ENCODE measurements around the gene FCRL5. TPM values are rescaled to one million over a fixed set of nuclear protein-coding genes. Genes with fewer than 3 reads are reported as not detected.

Gene FCRL5
- total and polyA plus RNA-seq, 7 donors = 0.01 to 0.46 (median 0.07) TPM; not detected in 2

DNA sequence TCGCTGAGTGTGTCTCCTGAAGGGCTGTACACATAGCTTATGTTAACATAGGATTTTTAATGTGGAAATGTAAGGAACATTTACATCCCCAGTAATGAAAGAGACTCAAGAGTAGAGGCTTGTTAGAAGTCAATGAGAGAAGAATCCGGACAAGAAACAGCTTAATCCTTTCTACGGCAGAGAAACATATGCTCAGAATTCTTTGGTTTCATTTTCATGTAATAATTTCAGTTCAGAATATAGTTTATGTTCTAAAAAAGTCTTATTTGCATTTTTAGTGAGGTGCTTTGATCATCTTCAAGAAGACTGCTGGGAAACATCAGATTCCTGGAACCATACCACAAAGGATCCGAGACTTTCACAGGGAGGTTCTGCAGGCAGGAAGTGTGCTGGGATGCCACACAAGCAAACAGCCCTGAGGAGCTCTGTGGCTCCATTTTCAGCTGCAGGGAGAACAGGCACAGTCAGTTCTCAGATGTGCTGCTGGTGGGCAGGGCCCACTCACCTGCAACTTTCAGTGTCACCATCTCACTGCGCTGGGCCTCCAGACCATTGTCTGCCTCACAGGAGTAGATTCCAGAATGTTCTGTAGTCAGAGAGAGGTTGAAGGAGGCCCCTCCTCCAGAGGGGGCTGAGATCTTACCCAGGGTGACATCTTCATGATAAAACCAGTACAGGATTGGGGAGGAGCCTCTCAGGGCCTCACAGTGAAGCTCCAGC lies 28.4 kb downstream of the FCRL5 start:
- TF ChIP-seq, protein P1, sequence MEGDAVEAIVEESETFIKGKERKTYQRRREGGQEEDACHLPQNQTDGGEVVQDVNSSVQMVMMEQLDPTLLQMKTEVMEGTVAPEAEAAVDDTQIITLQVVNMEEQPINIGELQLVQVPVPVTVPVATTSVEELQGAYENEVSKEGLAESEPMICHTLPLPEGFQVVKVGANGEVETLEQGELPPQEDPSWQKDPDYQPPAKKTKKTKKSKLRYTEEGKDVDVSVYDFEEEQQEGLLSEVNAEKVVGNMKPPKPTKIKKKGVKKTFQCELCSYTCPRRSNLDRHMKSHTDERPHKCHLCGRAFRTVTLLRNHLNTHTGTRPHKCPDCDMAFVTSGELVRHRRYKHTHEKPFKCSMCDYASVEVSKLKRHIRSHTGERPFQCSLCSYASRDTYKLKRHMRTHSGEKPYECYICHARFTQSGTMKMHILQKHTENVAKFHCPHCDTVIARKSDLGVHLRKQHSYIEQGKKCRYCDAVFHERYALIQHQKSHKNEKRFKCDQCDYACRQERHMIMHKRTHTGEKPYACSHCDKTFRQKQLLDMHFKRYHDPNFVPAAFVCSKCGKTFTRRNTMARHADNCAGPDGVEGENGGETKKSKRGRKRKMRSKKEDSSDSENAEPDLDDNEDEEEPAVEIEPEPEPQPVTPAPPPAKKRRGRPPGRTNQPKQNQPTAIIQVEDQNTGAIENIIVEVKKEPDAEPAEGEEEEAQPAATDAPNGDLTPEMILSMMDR (IDR thresholded peaks at IDR 0.05) = no peak
- H3K36me3 ChIP-seq (ENCODE audit: insufficient read depth in 1 of 2, low read depth in 1 of 2) = no peaks in the 10 kb centered on the region
- intact Hi-C loops (cut with DNase I) = loop anchor here in 1 of 2 donors (1.0 kb wide), 1 partner anchor 28 kb away; the partner anchor contains the start of gene FCRL5
- no peak for DNase-seq
- H3K27me3 ChIP-seq (ENCODE audit: insufficient read depth in 3 of 3, low read length in 2 of 3) = peaks cover 0 to 3% (median 0%) of the 10 kb centered on the region in 3 donors
- no peaks in the 10 kb centered on the region for H3K9me3 ChIP-seq
- no peak for ATAC-seq
- no peaks in the 10 kb centered on the region for H3K4me1 ChIP-seq
- 80 to 87% (median 81%) methylated on average over 5 of the region's 5 CpGs for whole genome bisulfite sequencing, 3 donors
- no peak overlapping the region for H3K27ac ChIP-seq
- no peak overlapping the region for H3K4me3 ChIP-seq

DNA sequence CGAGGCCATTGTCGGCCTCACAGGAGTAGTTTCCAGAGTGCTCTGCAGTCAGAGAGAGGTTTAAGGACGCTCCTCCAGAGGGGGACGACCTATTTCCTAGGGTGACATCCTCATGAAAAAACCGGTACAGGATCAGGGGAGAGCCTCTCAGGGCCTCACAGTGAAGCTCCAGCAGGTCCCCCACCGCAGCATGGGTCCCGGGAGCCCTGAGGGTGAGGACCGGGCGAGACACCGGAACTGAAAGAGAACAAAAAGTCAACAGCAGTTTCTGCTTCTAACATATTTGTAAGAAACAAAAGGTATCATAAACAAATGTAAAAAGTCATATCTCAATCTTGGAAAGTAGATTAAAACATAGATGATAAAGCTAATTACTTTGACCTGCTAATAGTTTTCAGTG lies 31.3 kb downstream of the FCRL5 start:
- WGBS, 3 donors = 81 to 84% (median 83%) methylated on average over 10 of the region's 10 CpGs
- H3K27me3 ChIP-seq (ENCODE audit: insufficient read depth in 3 of 3, low read length in 2 of 3) = peaks cover 0 to 3% (median 0%) of the 10 kb centered on the region in 3 donors
- TF ChIP-seq, protein P1 (IDR thresholded peaks at IDR 0.05) = no peak

DNA sequence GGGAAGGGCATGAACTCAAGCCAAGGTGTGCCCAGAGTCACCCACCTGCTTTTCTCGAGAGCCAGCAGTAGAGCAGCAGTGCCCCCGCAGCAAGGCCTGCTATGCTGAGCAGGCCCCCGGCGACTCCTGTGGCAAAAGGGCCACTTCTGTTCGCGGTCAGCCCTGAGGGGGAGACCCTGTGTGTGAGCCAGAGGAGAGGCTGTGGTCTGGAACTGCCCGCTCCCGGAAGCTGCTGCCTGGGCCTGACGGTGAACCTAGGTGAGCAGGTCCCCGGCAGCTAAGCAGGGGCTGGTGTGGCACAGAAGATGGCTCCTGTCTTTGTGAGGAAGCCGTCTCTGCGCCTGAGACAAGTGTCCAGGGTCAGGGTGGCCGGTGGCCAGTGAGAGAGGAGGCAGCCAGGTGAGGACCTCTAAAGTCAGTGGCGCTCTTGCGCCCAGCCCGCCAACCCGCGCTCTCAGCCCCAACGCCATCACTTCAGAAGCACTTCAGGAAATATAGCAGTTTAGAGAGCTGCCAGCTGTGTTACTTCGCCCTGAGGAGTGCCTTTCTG lies 31.9 kb downstream of the FCRL5 start:
- H3K9me3 ChIP-seq = no peaks in the 10 kb centered on the region
- no peak for DNase-seq
- no peak overlapping the region for H3K27ac ChIP-seq
- H3K36me3 ChIP-seq (ENCODE audit: insufficient read depth in 1 of 2, low read depth in 1 of 2) = no peaks in the 10 kb centered on the region
- ATAC-seq = no peak
- H3K4me1 ChIP-seq = no peaks in the 10 kb centered on the region
- WGBS, 3 donors = 89 to 94% (median 93%) methylated on average over 16 to 20 of the region's 20 CpGs
- TF ChIP-seq, protein P1 (IDR thresholded peaks at IDR 0.05) = no peak
- peaks cover 0 to 3% (median 0%) of the 10 kb centered on the region in 3 donors for H3K27me3 ChIP-seq (ENCODE audit: insufficient read depth in 3 of 3, low read length in 2 of 3)
- intact Hi-C loops (cut with DNase I) = no loop called here
- H3K4me3 ChIP-seq = no peak overlapping the region

More for the DNA sequence above, 31.3 kb downstream of the FCRL5 start:
- H3K9me3 ChIP-seq = no peaks in the 10 kb centered on the region
- intact Hi-C loops (cut with DNase I) = no loop called here
- no peak overlapping the region for H3K27ac ChIP-seq
- H3K36me3 ChIP-seq (ENCODE audit: insufficient read depth in 1 of 2, low read depth in 1 of 2) = no peaks in the 10 kb centered on the region
- ATAC-seq = no peak
- no peak overlapping the region for H3K4me3 ChIP-seq
- H3K4me1 ChIP-seq = no peaks in the 10 kb centered on the region
- DNase-seq = no peak

GRCh38 chr1:157519451-157519850 lies 32.9 kb downstream of the FCRL5 start:
- intact Hi-C loops (cut with DNase I) = no loop called here
- DNase-seq (no peak), ATAC-seq (no peak)

More at GRCh38 chr1:157519451-157519850, 32.9 kb downstream of the FCRL5 start:
- no peak overlapping the region for H3K27ac ChIP-seq
- WGBS, 3 donors = 83 to 86% (median 85%) methylated on average over 2 of the region's 2 CpGs
- no peaks in the 10 kb centered on the region for H3K4me1 ChIP-seq
- peaks cover 0 to 3% (median 0%) of the 10 kb centered on the region in 3 donors for H3K27me3 ChIP-seq (ENCODE audit: insufficient read depth in 3 of 3, low read length in 2 of 3)
- no peak overlapping the region for H3K4me3 ChIP-seq
- no peaks in the 10 kb centered on the region for H3K9me3 ChIP-seq
- H3K36me3 ChIP-seq (ENCODE audit: insufficient read depth in 1 of 2, low read depth in 1 of 2) = no peaks in the 10 kb centered on the region
- TF ChIP-seq, protein P1 (IDR thresholded peaks at IDR 0.05) = no peak

Measured in psoas muscle (tissue), 8 donors.